ENCODE data around the gene ATP8A1. TPM values are rescaled to one million over a fixed set of nuclear protein-coding genes. Genes with fewer than 3 reads are reported as not detected.

ATP8A1 gene
- total and polyA plus RNA-seq, 4 donors = 0.65 to 15.9 (median 5.9) TPM

- Histone ChIP-seq H3K27me3 (ENCODE audit: control insufficient read depth in 4 of 4, insufficient read depth in 4 of 4, low read length in 3 of 4) (no peaks in the 10 kb centered on the region), H3K27ac (ENCODE audit: low read depth in 1 of 2, low read length in 2 of 2) (peak overlapping the region; percentile 42 to 43), H3K4me3 (ENCODE audit: low read depth in 1 of 3, low read length in 3 of 3) (peak overlapping the region; percentile 62 to 92 (median 64)), H3K9ac (ENCODE audit: low read depth in 1 of 2, low read length in 2 of 2) (peak overlapping the region in 1 of 2 donors; percentile 60), H3K9me3 (ENCODE audit: control insufficient read depth in 4 of 4, low read length in 3 of 4) (no peaks in the 10 kb centered on the region), H3K4me1 (ENCODE audit: control insufficient read depth in 4 of 4, insufficient read depth in 4 of 4, low read length in 3 of 4) (peaks cover 0 to 20% (median 10%) of the 10 kb centered on the region in 4 donors), H3K36me3 (ENCODE audit: control insufficient read depth in 4 of 4, insufficient read depth in 3 of 4, low read depth in 1 of 4, low read length in 3 of 4) (no peaks in the 10 kb centered on the region)
- TF ChIP-seq TAF1 (conservative IDR thresholded peaks at IDR 0.05) (no peak), EGR1 (IDR thresholded peaks at IDR 0.05; ENCODE audit: low read depth in 2 of 2) (no peak), NR2F2 (IDR thresholded peaks at IDR 0.05) (no peak), MAX (IDR thresholded peaks at IDR 0.05) (no peak), REST (IDR thresholded peaks at IDR 0.05) (no peak), ZBTB33 (IDR thresholded peaks at IDR 0.05) (no peak), YY1 (IDR thresholded peaks at IDR 0.05) (no peak), ATF3 (IDR thresholded peaks at IDR 0.05) (no peak), SP1 (IDR thresholded peaks at IDR 0.05) (no peak), FOXA1 (IDR thresholded peaks at IDR 0.05) (no peak), RXRA (IDR thresholded peaks at IDR 0.05) (no peak), HNF4A (conservative IDR thresholded peaks at IDR 0.05) (no peak), JUND (IDR thresholded peaks at IDR 0.05) (no peak), GABPA (IDR thresholded peaks at IDR 0.05 in 1 of 2, conservative IDR thresholded peaks at IDR 0.05 in 1 of 2) (no peak)
- DNase-seq (ENCODE audit: low spot score) = no peak
- under 1% methylated on average over 31 of the region's 31 CpGs for WGBS
Measured at GRCh38 chr4:42656679-42656943, 294 bp downstream of the ATP8A1 start.

GRCh38 chr4:42655921-42656678 is 805 bp downstream of the ATP8A1 start:
- Histone ChIP-seq H3K27me3 (ENCODE audit: control insufficient read depth in 4 of 4, insufficient read depth in 4 of 4, low read length in 3 of 4) (no peaks in the 10 kb centered on the region), H3K9me3 (ENCODE audit: control insufficient read depth in 4 of 4, low read length in 3 of 4) (no peaks in the 10 kb centered on the region), H3K4me1 (ENCODE audit: control insufficient read depth in 4 of 4, insufficient read depth in 4 of 4, low read length in 3 of 4) (peaks cover 0 to 20% (median 10%) of the 10 kb centered on the region in 4 donors), H3K9ac (ENCODE audit: low read depth in 1 of 2, low read length in 2 of 2) (peak overlapping the region; percentile 14 to 60), H3K4me3 (ENCODE audit: low read depth in 1 of 3, low read length in 3 of 3) (peak overlapping the region; percentile 62 to 92 (median 64)), H3K27ac (ENCODE audit: low read depth in 1 of 2, low read length in 2 of 2) (peak overlapping the region; percentile 42 to 43), H3K36me3 (ENCODE audit: control insufficient read depth in 4 of 4, insufficient read depth in 3 of 4, low read depth in 1 of 4, low read length in 3 of 4) (no peaks in the 10 kb centered on the region)
- no peak for TF ChIP-seq RAD21 (IDR thresholded peaks at IDR 0.05)
- peak; percentile 12 for TF ChIP-seq YY1 (IDR thresholded peaks at IDR 0.05)
- DNase-seq (ENCODE audit: low spot score) = peak; percentile 56
- WGBS = under 1% methylated on average over 39 of the region's 39 CpGs
